Sigmoid colon (tissue), 3 donors: ENCODE measurements around the gene CCDC148.

ENCODE experiments used
- POLR2A ChIP-seq, 2 donors: fragments of 450-650 bp; IDR thresholded peaks; one replicate each; pipeline ENCODE4 v1.6.1; 2016; ENCODE audit warnings: antibody characterized with exemption in 2 of 2, mild to moderate bottlenecking in 2 of 2, moderate library complexity in 2 of 2
- TF ChIP-seq, protein P1 (sequence below), 4 experiments: fragments of 450-650 bp in 3 of 4; fragments of 200-600 bp in 1 of 4; IDR thresholded peaks; one replicate each; pipeline ENCODE4 v1.5.1; 2016 to 2019; ENCODE audit warnings: antibody characterized with exemption in 4 of 4, mild to moderate bottlenecking in 3 of 4, moderate library complexity in 2 of 4

DNA sequence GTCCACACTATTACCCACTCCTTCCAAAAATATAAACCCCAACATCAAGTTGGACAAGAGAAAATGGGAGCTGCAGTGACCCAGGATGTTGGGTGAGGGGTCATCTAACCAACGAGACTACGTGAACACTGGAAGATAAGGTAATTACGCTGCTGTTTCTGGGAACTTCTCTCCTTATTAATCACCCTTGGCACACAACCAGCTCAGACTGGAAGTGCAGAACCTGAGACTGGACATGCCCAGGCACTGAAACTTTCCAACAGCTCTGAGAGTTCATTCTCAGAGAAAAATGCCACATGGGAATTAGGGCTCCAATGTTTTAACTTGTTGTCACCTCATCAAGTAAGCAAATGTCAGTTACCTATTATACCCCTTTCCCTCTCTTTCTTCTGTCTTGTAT is 135.3 kb downstream of the CCDC148 start:
- TF ChIP-seq POLR2A (IDR thresholded peaks at IDR 0.05): no peak
- TF ChIP-seq, protein P1, sequence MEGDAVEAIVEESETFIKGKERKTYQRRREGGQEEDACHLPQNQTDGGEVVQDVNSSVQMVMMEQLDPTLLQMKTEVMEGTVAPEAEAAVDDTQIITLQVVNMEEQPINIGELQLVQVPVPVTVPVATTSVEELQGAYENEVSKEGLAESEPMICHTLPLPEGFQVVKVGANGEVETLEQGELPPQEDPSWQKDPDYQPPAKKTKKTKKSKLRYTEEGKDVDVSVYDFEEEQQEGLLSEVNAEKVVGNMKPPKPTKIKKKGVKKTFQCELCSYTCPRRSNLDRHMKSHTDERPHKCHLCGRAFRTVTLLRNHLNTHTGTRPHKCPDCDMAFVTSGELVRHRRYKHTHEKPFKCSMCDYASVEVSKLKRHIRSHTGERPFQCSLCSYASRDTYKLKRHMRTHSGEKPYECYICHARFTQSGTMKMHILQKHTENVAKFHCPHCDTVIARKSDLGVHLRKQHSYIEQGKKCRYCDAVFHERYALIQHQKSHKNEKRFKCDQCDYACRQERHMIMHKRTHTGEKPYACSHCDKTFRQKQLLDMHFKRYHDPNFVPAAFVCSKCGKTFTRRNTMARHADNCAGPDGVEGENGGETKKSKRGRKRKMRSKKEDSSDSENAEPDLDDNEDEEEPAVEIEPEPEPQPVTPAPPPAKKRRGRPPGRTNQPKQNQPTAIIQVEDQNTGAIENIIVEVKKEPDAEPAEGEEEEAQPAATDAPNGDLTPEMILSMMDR (IDR thresholded peaks at IDR 0.05): no peak
